NOMO-1 treated with DMSO at 0.1 percent for 48 hours (cell line): Measurements from ENCODE around the gene CTIF.
"Not testable (repeated sequence)": the region's sequence is repeated elsewhere in the genome, so short reads cannot be mapped to it uniquely, and the experiment has no call there.

Experiments
- DNase-seq: peaks from one replicate; lab custom pipeline; 2025; ENCODE audit not compliant: unreplicated experiment; lab: John Stamatoyannopoulos, UW

Gene CTIF

DNA sequence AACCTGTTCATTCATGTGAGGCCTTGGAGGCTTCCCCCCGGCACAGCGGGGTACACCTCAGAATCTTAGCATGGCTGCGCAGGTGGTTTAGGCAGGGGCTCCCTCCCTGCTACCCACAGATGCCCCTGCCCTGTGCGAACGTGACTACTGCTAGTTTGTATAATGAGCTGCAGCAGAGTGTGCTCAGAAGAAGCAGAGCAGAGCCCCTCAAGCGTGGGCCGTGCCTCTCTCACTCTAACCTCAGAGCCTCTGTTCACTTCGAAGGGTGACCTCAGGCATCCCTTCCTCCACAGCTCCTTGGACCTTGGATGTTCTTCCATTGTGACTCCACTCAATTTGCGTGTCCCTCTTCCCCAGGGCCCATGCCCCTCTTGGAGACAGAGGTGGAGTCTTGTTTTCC, 161.6 kb downstream of the CTIF start:
- DNase-seq: no peak

DNA sequence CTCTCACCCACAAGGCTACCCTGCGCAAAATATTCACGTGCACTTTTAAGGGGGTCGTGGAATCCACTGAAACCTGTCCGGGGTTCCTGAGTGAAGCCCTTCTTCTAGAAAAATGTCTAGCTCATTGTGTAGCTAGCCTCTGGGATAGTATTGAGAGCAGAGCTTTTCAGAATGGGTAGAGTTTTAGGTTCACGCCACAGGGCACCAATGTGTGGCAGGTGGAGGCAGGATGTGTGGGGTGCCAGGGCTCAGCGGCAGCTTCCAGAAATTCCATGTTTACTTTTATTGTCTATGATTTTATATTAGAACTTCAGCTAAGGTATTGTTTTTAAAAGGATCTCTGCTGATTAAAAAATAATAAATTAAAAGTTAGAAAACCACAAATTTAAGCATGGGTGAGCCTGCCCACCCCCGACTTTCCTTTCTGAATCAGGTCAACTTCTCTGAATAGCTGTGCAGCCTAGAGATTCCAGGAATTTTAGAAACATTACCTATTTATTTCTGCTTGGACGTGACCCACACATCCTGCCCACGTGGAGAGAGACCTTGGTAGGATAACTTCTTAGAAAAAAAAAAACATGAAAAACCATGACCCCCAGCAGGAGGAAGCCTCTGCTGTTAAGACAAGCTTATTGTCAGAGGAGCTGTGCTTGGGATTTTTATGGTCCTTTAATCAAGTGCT, 163.7 kb downstream of the CTIF start:
- no peak for DNase-seq

DNA sequence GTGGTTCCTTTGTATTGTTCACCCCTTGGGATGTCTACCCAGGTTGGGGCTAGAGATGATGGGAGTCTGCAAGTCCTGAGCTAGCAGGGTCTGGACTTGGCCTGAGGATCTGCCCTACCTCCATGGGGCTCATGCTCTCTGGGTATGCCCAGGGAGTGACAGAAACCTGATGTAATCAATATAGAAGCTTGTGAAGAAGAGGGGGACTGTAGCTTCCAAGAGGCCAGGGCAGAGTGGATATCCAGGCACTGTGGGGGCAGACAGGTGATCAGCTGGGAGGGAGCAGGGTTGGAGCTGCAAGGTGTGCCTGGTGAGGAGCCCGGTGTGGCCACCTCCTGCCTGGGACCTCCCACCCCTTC, 164.2 kb downstream of the CTIF start:
- no peak for DNase-seq

DNA sequence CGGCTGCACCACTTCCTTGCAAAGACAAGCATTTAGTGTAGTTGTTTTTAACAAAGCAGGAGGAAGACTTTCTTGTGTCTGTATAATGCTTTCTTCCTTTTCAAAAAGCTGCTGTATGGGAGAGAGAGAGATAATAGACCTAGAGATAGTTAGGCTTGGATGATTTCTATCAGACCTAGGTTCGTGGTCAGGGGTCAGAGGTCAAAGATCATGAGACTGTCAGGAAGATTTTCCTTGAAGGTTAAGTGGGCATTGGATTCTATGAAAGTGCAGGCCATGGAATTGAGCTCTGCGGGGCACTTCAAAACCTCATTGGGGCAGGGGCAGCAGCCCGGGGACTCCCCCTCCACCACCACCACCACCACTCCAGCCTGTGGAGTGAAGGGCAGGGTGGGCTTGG, 164.6 kb downstream of the CTIF start:
- no peak for DNase-seq

DNA sequence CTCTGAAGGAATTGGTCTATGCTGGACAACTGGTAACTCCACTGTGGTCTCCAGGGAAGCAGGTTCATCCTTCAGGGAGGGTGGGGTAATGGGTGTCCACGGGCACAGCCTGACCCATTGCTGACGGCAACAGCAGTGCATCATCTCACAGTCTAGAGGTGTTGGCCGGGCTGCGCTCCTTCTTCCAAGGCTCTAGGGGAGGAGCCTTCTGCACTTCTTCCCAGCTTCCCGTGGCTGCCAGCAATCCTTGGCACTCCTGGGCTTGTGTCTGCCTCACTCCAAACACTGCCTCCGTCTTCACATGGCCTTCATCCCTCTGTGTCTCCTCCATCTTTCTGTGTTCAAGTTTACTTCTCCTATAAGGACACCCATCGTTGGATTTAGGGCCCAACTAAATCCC, 166.2 kb downstream of the CTIF start:
- no peak for DNase-seq

DNA sequence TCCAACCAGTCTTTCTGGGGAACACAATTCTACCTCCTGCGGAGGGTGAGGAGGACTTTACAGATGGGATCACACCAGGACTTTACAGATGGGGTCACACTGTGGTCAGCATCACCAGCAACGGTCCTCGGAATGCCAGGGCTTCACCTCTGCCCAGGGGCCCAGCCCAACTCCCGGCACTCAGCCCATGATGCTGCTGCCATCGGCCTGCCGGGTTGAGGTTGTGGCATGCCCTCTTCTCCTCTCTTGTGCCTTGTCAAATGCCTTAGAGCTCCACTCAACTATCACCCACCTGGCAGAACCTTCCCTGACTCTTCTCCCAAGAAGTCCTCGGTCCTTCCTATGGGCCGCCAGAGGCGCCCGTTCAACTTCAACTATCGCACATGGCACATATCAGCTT, 166.7 kb downstream of the CTIF start:
- DNase-seq: no peak

DNA sequence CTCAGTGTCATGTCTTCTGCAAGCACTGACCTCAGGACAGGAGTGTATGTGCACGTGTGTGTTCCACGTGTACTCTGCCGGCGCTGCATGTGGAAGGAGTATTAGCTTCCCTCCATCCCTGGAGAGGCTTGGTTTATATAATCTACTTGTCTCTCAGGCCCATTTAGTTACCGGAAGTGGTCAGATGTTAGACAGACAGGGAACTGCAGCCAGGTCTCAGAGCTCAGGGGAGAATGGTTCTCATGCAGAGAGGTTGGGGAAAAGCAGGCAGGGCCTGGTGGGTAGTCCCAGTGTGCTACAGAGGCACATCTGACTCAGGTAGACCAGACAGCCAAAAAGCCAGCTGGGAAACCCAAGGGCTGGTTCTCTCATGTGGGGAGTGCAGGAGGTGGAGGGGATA, 167.9 kb downstream of the CTIF start:
- DNase-seq: no peak

DNA sequence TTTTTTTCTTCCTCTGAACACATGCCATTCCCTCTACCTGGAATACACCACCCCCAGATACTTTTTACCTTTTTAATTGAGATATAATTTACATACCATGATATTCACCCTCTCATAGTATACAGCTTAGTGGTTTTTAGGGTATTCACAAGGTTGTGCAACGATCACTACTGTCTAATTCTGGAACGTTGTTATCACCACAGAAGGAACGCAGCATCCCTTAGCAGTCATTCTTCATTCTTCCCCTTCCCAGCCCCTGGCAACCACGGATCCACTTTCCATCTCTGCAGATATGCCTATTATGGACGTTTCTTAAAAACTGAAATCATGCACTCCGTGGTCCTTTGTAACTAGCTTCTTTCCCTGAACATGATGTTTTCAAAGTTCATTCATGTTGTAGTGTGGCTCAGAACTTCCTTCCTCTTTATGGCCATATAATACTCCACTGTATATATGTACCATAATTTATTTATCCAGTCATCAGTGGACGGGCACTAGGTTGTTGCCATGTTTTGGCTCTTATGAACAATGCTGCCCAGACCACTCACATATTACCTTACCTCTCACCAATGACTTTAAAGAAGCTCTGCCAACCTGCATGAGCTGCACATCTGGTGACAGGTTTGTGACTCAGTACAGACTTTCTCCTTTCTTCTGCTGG, 168.9 kb downstream of the CTIF start:
- no peak for DNase-seq

DNA sequence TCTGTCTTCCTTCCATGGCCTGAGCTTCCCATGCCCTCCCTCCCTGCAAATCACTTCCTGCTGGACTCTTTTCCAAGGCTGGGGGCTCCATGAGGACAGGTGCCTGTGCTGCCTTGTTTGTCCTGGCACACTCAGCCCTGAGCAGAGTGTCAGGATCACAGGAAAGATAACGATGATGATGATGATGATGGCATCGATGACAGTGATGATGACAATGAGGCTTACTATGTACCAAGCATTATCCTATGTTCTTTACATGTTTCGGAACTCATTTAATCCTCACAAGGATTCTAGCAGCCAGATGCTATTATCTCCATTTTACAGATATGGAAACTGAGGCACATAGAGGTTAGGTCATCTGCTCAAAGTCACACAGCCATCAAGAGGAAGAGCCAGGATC, 170.0 kb downstream of the CTIF start:
- DNase-seq: no peak

DNA sequence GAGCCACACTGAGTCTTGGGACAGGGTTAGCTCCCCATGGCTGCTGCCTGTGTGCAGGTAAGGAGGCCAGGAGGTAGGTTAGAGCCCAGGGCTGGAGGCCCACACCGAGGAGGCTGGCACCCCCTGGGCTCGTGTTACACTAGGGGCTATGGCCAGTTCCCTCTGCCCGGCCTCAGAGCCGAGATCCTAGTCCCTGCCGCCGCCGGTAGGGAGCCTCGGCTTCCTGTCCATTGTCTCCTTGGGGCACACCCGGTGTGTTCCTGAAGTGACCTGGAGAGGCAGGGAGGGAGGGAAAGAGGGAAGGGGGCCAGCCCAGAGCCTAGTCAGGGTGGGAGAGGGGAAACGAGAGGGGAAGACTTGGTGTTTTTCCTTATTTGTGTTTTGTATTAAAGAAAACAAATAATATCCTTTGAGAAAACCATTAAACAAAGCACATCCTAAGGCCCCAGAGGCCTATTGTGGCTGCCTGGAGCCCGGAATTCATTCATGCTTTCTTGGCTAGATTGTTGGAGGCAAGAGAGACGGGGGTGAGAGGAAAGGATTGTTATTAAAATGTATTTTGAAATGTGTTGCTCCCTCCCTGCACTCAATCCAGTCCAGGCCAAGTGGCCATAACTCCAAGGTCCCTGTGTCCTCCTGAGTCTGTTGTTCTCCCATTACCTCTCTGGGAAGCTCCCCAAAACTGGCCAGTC, 170.7 kb downstream of the CTIF start:
- DNase-seq: no peak

DNA sequence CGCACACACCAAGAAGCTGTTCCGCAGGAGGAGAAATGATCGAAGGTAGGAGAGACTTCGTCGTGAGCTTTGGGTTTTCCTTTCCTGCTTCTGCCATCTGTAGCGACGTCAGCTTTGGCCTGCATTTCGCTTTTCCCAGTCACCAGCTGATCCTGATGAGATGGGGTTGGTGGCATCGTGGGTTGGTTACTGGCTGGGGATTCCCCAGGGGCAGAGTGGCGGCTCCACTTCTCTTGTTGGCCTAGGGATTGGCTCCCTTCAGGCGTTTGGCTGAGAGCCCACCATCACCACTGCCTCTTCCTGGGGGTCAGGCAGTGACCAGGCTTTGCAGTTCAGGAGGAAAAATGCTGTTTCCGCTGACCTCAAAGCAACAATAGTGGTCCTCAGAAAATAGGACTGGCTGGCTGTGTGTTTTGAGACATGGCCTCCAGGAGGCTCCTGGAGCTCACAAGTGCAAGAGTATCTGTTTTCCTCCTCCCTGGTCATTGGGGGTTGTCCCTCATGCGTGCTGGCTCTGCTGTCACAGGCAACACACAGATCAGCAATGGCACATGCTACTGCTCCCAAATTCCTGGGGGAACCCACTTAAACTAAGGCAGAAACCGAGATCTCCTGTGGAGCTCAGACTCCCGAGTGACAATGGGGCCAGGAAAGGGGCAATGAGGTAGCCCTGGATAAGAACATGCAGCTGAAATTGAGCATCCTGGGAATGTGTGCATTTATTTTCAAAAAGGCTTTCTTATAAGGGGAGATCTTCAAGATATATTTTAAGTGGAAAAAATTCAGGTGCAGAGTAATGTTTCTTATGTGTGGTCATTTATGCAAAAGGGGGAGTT, 173.0 kb downstream of the CTIF start:
- peak; percentile 28 for DNase-seq

DNA sequence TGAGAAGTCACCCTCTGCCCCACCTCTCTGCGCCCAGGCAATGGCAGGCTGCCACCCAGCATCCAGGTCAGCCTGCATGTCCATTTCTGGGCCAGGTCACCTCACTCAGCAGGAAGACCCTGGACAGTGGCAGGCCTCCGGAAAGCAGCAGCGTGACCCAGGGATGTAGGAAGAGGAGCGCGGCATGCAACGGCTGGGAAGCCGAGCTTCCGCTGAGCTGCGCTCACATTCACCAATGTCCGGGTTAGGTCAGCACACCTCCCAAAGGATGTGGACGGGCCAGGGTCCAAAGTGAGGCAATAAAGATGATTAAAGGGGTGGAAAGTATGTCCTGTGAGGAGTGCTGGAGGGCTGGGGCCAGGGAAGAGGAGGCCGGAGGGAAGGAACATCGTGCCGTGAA, 174.5 kb downstream of the CTIF start:
- DNase-seq: no peak

DNA sequence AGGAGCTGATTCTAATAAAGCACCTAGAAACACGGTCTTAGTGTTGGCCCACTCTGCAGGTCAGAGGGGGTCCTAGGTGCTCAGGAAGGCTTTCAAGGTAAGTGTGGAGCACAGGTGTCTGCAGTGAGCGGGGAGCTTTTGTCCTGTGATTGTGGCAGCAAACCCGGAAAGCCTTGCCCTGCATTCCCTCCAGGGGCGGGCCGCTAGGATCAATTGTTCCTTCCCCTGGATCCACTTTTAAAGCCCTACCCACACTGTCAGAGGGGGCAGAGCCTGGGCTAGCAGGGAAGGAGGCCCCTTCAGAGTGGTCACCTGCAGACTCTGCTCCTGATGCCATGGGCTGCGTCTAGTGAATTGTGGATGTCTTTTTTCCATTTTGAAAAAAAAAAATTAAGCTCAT, 176.0 kb downstream of the CTIF start:
- no peak for DNase-seq

DNA sequence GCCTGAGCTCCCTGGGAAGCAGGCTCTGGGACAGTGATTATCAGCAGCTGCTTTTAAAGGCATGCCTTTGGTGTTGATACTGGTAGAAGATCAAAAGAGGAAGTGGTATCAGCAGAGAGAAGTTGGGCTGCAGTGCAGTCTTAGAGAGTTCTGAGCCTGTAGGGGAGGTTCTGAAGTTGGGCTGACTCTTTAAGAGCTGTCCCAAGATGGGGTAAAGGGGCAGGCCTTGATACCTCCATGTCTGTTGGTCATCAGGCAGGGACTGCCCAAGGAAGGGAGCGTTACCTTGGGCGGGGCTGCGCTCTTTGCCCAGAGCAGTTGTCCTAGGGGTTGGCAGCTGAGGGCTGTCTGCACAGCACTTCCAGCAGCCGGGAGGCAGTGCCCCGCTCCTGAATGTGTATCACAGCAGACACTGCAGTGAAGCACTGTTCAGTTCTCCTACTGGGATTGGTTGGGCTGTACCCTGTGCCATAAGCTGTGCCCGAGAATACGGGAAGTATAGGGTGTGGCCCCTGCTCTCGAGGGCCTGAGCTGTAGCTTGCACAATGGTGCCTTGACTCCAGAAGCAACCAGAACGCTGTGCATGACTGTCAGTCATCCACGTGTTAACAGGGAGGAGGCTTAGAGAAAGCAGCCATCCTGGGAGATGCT, 177.0 kb downstream of the CTIF start:
- DNase-seq: peak; percentile 95

DNA sequence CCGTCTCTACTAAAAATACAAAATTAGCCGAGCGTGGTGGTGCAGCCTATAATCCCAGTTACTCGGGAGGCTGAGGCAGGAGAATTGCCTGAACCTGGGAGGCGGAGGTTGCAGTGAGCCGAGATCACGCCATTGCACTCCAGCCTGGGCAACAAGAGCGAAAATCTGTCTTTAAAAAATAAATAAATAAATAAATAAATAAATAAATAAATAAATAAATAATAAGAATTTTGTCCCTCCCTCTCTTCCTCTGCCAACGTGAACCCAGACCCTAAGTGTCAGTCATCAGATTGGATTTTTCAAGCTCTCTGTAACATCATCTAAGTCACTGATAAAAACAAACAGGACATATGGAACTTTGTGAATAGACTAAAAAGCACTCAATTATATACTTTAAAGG, 178.4 kb downstream of the CTIF start:
- not testable (repeated sequence) for DNase-seq

DNA sequence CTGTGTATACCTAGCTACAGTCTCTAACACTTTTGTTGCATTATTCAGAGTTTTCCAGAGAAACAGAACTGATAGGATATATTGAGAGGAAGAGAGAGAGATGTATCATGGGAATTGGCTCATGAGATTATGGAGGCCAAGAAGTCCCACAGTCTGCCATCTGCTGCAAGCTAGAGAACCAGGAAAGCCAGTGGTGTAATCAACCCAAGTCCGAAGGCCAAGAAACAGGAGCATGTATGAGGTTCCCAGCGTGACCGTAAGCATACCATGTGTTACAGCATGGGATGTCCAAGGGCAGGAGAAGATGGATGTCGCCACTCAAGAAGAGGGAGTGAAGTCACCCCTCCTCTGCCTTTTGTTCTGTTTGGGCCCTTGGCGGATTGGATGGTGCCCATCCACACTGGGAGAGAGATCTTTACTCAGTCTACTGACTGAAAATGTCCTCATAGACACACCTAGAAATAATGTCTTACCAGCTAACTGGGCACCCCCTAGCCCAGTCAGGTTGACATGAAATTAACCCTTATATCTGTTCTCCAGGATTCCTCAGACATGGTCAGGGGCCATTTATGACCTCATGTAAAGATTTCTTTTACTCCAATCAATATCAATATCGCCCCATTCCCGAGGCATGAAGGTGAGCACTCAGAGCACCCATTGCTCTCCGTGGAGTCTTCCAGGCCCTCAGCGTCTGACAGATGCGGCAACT, 179.6 kb downstream of the CTIF start:
- DNase-seq: no peak

DNA sequence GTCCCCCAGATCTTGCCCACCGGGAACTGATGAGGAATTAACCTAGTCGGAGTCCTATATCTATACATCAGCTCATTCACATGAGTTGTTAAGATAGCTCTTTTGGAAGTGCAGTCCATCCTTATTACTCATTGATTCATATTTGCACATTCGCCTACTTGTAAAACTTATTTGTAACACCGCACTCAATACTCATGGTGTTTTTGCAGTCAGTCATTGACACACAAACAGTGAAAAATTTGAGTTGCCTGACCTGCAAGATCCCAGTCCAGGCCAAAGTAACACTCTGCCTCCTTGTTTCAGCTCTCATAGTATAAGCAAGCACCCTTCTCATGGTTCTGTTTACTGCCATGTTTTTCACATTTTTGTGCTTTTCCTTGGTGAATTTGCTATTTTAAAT, 180.6 kb downstream of the CTIF start:
- DNase-seq: no peak

DNA sequence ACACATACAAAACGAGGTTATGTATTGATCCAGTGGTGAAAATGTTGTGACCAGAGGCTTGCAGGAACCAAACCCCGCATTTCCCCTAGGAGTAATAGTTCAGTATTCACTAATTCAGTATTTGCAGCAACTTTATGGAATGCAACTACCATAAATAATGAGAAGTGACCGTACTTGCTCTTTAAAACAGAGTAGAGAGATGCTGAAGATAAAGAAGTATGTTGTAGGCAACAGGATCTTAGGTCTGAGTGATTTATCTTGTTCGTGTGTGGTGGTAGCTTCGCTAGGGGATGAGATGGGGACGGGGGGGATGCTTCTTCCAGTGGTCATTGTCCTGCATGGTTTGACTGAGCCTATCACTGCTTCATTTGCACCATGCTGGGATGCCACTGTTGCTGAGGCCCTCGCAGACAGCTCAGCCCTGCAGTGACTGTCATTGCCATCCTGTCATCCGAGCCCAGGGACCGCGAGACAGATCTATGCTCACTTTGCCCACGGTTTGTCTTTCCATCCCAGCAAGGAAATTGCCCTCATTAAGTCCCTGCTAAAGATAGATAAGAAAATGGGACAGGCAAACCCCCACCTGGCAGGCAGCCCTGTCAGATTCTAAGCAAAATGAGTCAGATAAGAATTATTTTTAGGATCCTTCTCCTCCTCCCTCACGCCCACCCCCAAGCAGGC, 181.3 kb downstream of the CTIF start:
- no peak for DNase-seq

DNA sequence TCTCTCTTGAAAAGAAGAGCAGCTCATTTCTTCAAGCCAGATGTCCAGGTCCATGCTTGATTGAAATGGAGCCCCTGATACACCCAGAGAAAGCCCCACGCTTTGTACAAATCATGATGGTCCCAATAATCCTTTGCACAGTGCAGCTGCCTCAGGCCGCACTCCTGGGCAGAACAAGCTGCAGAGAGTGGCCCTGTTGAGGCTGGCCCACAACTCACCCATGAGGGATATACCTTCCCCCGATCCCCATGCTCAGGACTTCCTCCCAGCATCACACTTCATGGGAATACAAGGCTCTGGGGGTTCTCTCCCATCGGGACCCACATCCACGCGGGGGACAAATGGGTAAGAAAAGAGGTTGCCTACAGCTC, 181.8 kb downstream of the CTIF start:
- DNase-seq: no peak

DNA sequence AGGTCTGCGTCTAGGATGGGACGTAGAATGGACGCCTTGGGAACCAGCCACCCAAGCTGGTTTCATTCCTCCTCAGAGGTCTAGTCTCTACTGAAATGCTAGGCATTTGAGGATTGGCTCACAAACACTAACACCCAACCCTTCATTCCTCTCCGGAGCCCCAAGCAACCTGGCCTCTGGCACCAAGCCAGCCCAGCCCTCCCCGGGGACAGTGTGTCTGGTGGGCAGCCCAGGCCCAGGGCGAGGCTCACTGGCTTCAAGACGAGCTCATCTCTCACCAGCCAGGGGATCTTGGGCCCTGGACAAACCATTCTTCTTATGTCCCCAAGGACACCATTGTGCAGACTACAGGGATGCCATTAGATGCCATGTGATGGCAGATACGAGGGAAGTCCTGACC, 182.5 kb downstream of the CTIF start:
- DNase-seq: no peak
